Keratinocyte (primary cell): ENCODE data around the gene HRCT1.

ENCODE experiments used
- EZH2 ChIP-seq: IDR thresholded peaks from one replicate; pipeline ENCODE4 v1.6.1; 2012; ENCODE audit warnings: inconsistent platforms, mild to moderate bottlenecking, low read length, moderate library complexity
- TF ChIP-seq, protein P1 (sequence below), 3 experiments: IDR thresholded peaks in 1 of 3; conservative IDR thresholded peaks in 1 of 3; optimal IDR thresholded peaks in 1 of 3; 2 replicates in 2 of 3; 3 replicates in 1 of 3; pipeline versions ENCODE3 to v1.5.1; 2011; ENCODE audit warnings: low read length in 3 of 3, mild to moderate bottlenecking in 3 of 3, moderate library complexity in 2 of 3, control low read depth in 1 of 3, inconsistent platforms in 1 of 3; ENCODE audit not compliant: insufficient read depth in 2 of 3; ENCODE audit errors: extremely low read depth in 1 of 3

DNA sequence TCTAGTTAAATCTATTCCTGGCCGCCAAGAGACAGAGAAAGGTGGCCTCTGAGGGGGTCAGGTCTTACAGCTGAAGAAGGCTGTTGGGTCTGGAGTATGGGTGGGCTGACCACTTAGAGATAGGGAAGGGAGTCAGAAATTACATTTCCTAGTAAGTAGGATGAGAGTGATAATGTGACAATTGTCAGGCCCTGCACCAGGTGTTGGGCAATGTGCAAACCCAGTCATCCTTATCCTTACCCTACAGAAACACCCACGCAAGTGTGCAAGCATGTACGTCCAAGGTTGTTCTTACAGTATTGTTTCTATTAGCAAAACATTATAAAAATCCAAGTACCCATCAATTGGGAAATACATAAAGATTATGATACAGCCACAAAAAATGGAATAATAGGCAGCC lies 12.8 kb downstream of the HRCT1 start:
- no peak for TF ChIP-seq EZH2
- TF ChIP-seq, protein P1, sequence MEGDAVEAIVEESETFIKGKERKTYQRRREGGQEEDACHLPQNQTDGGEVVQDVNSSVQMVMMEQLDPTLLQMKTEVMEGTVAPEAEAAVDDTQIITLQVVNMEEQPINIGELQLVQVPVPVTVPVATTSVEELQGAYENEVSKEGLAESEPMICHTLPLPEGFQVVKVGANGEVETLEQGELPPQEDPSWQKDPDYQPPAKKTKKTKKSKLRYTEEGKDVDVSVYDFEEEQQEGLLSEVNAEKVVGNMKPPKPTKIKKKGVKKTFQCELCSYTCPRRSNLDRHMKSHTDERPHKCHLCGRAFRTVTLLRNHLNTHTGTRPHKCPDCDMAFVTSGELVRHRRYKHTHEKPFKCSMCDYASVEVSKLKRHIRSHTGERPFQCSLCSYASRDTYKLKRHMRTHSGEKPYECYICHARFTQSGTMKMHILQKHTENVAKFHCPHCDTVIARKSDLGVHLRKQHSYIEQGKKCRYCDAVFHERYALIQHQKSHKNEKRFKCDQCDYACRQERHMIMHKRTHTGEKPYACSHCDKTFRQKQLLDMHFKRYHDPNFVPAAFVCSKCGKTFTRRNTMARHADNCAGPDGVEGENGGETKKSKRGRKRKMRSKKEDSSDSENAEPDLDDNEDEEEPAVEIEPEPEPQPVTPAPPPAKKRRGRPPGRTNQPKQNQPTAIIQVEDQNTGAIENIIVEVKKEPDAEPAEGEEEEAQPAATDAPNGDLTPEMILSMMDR (optimal IDR thresholded peaks at IDR 0.05 in 1 of 3, IDR thresholded peaks at IDR 0.05 in 1 of 3, conservative IDR thresholded peaks at IDR 0.05 in 1 of 3; ENCODE audit: extremely low read depth in 1 of 3, insufficient read depth in 2 of 3, low read length in 3 of 3): no peak
